ENCODE results near the gene CTDP1.

Gene CTDP1

DNA sequence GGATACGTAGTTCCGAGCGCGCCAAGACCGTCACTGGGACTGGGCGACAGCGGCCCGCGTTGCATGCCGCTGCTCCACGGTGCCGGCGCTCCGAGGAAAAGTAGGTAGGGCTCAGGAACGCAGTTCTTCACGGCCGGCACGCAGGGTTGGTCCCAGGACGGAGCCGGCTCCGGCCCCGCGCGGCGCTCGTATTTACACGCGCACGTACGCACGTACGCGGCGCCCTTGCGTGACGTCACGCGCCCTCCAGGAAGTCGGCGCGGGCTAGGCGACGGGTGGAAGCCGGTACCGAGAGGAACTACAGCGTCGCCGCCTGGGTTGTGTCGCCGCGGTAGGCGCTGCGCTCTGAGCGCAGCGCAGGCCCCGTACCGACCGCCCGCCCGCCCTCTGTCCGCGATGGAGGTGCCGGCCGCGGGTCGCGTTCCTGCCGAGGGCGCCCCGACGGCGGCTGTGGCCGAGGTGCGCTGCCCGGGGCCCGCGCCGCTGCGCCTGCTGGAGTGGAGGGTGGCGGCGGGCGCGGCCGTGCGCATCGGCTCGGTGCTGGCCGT lies at the start of gene CTDP1:
CTDP1 (plus strand) TSS at position 252 of the 548 bp plus-strand sequence; CDS start at position 397, 145 bp downstream.
- peak; percentile 87 for DNase-seq

DNA sequence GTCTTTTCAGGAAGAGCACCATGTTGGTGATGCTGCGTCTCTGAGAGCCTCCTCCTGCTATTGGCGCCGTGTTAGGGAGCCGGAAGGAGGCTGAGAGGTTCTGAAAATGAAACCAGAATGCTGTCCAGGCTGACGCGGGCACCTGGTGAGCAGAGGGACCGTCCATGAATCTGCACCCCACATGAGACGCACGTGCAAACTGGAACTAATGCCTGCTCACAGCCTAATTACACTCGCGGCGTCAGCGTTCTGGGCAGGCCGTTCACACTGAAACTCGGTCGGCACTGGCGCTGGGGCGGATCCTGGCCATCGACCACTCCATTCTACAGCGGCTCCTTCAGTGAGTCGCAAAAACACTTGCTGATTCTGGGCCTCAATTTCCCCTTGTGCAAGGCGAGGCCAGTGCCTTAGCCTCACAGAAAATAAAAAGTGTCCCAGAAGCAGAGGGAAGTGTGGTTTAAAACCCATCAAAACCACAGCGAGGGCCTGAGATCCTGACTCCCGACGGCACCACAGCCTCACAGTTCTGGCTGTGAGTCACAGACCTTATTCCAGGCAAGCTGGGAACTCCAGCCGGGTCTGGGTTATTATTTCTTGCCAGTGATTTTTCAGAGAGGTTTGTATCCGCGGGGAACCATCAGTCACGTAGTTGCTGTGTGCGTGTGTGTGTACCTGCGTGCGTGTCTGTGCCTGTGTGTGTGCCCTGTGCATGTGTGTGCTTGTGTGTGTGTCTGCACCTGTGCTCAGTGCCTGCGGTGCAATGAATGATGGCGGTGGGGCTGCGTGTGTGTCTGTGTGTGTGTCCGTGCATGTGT lies 49.1 kb upstream of the CTDP1 start:
- no peak for DNase-seq

DNA sequence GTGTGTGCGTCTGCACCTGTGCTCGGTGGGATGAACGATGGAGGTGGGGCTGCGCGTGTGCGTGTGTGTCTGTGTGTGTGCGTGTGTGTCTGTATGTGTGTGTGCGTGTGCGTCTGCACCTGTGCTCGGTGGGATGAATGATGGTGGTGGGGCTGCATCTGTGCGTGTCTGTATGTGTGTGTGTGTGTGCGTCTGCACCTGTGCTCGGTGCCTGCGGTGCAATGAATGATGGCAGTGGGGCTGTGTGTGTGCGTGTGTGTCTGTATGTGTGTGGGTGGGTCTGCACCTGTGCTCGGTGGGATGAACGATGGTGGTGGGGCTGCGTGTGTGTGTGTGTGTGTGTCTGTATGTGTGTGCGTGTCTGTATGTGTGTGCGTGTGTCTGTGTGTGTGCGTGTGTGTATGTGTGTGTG lies 48.5 kb upstream of the CTDP1 start:
- DNase-seq: no peak

- DNase-seq: no peak
Observed at GRCh38 chr18:79631761-79632446, 47.7 kb upstream of the CTDP1 start.

DNA sequence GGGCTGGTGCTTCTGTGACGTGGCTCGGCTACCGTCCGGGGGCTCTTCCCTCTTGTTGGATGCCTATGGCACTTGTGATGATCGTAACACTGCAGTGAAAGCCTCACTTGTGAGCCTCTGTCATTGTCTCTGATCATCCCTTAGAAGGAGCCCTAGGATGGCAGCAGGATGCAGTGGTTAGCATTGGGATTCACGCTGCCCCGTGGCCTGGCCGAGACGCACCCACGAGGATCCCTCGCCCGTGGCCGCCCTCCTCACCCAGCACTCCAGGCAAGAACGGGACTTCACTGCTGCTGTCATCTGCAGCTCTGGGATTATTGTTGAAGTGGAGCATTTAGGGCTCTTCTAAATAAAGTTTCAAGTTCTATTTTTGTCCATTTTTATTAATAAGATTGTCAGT lies 46.8 kb upstream of the CTDP1 start:
- DNase-seq: no peak

GRCh38 chr18:79634186-79634585 lies 45.4 kb upstream of the CTDP1 start:
- no peak for DNase-seq

DNA sequence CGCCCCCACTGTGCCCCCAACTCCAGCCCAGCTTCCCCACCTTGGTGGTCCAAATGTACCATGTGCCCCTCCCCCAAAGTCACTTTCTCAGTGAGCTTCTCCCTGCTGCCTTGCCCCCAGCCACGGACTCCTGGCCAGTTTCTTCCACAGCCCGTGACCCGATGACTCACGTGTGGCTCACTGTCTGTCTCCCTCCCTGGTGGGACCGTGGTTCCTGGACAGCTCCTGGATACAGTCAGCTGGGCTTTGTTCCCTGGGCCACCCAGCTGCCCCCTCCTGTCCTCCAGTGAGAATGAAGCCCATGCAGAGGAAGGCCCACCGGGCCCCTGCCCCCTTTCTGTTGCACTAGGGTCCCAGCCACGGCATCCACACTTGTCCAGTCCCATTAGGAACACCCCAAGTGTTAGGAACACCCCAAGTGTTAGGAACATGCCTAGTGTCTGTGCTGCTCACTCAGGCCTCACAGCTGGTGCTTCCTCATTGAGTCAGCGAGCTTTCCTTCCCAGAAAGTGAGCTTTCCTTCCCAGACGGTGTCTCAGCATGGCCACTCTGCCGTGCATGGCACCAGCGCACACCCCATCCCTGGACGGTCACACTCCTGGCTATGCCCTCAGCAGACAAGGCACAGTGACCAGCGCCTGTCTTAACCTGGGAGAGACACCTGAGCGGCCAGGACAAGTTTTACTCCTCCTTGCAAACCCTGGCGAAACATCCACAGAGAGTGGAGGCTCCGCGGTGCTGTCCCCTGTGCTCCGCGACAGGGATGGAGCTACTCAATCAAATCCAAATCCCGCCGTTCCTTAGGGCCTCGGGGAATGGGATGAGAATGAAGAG lies 44.8 kb upstream of the CTDP1 start:
- no peak for DNase-seq

DNA sequence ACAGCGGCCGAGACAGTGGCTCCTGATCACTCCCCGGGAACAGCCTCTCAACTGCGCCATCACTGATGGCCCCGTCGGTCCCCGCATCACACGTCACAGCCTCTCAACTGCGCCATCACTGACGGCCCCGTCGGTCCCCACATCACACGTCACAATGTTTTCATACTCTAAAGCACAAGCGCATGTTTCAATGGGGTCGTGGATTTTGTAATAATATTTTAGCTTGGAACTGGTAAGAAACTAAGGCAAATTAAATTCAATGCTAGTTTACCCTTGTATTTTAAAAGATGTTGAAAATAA lies 44.2 kb upstream of the CTDP1 start:
- no peak for DNase-seq

- no peak for DNase-seq
Observed at GRCh38 chr18:79637181-79637920, 42.3 kb upstream of the CTDP1 start.

- DNase-seq: no peak
Observed at GRCh38 chr18:79637921-79638909, 41.4 kb upstream of the CTDP1 start.

DNA sequence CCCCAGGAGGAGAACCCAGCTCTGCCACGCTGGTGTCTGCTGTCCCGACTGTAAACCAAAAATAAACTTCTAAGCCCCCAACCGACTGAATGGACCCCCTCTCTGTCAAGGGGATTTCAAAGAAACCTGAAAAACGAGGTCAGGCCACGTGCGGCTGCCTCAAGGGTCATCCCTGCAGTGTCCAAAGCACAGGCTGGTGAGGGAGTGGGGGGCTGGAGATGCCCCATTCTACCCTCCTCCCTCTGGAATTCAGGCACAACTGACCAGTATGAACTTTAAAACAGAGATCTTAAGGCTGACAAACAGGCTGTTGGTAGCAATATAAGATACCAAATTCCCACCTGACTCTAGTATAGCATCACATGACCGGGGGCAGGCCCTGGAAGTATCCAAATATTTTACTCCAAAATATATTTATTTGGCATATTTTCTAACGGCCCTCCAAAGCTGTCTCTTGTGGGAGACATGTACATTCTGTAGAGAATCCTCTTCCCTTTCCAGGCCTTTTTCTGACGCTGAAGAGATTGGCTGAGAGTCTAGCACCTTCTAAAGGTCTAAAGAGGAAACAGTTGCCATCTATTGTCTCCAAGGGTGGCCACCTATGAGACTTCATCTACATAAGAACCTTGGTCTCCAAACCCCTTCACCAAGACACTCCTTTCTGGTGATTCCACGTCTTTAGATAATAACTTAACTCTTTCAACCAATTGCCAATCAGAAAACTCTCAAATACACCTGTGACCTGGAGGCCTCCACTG lies 40.4 kb upstream of the CTDP1 start:
- DNase-seq: no peak

- DNase-seq: no peak
Observed at GRCh38 chr18:79640064-79640672, 39.4 kb upstream of the CTDP1 start.

DNA sequence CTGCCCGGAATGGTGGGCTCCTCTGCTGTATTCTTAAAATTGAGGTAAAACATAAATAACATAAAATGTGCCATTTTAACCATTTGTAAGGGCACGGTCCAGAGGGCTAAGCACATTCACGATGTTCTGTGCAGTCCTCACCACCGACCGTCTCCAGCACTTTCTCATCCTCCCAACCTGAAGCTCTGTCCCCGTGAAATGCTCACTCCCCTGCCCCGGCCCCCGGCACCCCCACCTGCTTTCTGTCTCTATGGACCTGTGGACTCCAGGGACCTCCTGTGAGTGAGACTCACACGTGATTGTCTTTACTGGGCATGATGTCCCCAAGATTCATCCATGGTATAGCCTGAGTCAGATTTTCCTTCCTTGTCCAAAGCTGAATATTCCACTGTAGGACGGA lies 38.7 kb upstream of the CTDP1 start:
- no peak for DNase-seq

DNA sequence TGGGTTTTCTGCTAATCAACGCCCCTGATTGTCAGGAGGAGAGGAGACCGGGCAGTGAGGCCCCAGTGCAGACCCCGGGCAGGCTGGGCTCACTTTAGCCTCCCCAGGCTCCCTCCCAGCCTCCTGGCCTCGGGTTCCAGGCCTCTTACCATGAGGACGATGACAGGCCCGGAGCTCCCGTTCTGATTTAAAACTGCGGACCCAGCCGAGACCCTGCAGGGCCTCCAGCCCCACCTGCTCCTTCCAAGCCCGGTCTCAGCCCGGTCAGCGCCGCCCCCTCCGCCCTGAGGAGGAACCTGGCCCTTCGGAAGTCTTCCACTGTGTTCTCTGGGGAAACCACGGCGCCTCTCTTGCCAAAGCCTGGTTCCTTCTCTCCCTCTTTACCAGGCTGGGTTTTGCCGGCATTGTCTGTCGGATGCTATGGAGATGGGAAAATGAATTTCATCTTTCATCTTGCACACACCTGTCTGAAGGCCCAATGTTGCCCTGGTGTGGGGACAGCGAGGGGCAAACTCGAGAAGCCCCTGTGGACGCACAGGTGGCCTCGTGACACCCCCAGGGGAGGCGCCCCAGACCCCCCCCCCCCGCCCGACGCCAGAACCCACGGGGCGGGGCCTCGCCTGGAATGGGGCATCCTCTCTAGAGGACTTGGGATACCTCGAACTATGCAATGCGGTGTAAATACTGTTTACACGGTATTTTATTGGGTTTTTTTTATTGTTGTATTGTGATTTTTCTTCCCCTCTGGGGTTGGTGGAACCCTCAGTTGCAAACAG lies 37.7 kb upstream of the CTDP1 start:
- no peak for DNase-seq

DNA sequence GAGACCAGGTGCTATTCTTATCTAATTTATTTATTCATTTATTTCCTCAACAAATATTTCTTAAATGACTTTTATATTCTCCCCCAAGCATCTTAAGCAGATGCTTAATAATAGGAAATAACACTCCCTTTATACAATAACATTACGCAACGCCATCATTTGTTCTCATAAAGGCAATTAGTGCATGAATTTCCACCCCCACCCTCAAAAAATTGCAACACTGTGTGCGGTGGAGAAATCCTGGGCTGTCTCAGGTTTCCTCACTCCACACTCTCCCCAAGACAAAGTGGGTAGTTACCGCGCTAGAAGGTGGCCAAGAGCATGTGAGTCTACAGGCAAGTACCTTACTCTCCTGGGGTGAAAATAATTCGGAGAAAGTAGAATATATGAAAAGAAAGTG lies 37.0 kb upstream of the CTDP1 start:
- no peak for DNase-seq

GRCh38 chr18:79643054-79643984 lies 36.3 kb upstream of the CTDP1 start:
- DNase-seq: no peak

- peak; percentile 23 for DNase-seq
Observed at GRCh38 chr18:79644006-79644665, 35.5 kb upstream of the CTDP1 start.

DNA sequence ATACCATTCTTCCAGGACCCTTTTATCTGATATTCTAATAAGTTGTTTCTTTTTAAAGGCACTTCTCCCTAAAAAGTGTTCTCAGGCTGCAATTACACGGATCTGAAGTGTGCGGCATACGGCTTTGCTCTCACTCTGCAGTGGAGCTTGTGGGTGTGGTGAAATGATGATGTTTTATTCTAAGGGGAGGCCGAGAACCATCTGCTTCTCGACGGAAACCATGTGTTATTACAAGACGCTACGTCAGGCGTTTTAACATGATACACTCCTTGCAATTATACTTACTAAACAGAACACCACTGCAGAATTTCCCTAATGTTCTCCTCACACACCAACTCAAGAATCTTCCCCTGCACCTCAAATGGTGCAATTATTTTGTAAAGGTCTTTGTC lies 34.9 kb upstream of the CTDP1 start:
- no peak for DNase-seq

All from NCI-H510A (cell line).